ENCODE data around the gene PIK3R3.

- TF ChIP-seq CTCF (IDR thresholded peaks at IDR 0.05) (no peak), POLR2A (IDR thresholded peaks at IDR 0.05) (no peak)
Observed at GRCh38 chr1:46041551-46041950, 90.9 kb downstream of the PIK3R3 start.
